ENCODE measurements around the gene AQP7. TPM values are rescaled to one million over a fixed set of nuclear protein-coding genes. Genes with fewer than 3 reads are reported as not detected.

Gene AQP7
- total and polyA plus RNA-seq, 4 donors: 0.33 to 3.1 (median 1.0) TPM

DNA sequence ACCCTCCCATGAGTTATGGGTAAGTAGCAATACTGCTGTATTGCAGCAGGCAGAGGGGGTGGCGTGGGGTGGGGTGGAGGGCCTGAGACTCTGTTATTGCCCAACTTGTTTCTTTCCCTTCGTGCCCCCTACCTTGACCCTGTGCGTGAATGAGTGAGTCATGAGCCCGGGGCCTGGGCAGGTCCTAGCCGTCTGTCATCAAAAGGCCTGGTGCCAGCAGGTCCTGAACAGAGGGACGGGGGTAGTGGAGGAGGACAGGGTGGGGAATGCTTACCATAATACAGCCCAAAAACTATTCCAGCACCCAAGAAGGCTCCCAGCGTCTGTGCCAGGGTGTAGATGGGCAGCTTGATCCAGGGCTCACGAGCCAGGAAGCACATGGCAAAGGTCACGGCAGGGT lies 40.7 kb upstream of the AQP7 start:
- no peaks in the 10 kb centered on the region for H3K9me3 ChIP-seq (ENCODE audit: control insufficient read depth, insufficient read depth, low read length)
- peaks cover 10% of the 10 kb centered on the region for H3K27me3 ChIP-seq (ENCODE audit: control insufficient read depth, insufficient read depth, low read length)
- no peaks in the 10 kb centered on the region for H3K36me3 ChIP-seq (ENCODE audit: control insufficient read depth, insufficient read depth, low read length)
- H3K4me3 ChIP-seq (ENCODE audit: low read depth, low read length): no peak overlapping the region
- DNase-seq (ENCODE audit: low read depth in 4 of 6, low spot score in 6 of 6): no peak
- H3K27ac ChIP-seq (ENCODE audit: low read depth, low read length): no peak overlapping the region
- WGBS (ENCODE audit: insufficient coverage): 89% methylated on average over 5 of the region's 9 CpGs
- peaks cover 13% of the 10 kb centered on the region for H3K4me1 ChIP-seq (ENCODE audit: control insufficient read depth, insufficient read depth, low read length)

- Histone ChIP-seq H3K9me3 (ENCODE audit: control insufficient read depth, insufficient read depth, low read length) (no peaks in the 10 kb centered on the region), H3K27ac (ENCODE audit: low read depth, low read length) (no peak overlapping the region), H3K36me3 (ENCODE audit: control insufficient read depth, insufficient read depth, low read length) (no peaks in the 10 kb centered on the region), H3K27me3 (ENCODE audit: control insufficient read depth, insufficient read depth, low read length) (peaks cover 5% of the 10 kb centered on the region), H3K4me1 (ENCODE audit: control insufficient read depth, insufficient read depth, low read length) (peaks cover 5% of the 10 kb centered on the region), H3K4me3 (ENCODE audit: low read depth, low read length) (no peak overlapping the region)
- no peak for DNase-seq (ENCODE audit: low read depth in 4 of 6, low spot score in 6 of 6)
- WGBS (ENCODE audit: insufficient coverage): 93% methylated on average over 14 of the region's 15 CpGs
Measured at GRCh38 chr9:33442125-33442524, 39.8 kb upstream of the AQP7 start.

DNA sequence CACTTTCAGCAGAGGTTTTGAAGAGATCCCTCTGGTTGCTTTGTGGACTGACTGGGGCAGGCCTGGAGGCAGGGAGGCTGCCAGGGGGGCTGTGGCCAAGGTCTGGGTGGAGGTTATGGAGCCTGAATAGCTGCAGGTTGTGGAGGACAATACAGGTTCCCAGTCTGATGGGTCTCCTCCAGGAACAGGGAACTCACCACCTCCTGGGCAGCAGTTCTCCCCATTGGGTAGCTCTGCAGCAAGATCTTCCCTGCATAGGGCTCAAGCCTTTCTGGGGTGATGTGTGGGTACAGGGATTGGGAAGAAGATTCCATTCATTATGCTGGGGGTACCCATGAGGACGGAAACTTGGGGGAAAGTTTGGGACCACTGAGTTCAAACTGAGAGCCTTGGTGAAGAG lies 38.2 kb upstream of the AQP7 start:
- H3K9me3 ChIP-seq (ENCODE audit: control insufficient read depth, insufficient read depth, low read length): no peaks in the 10 kb centered on the region
- no peaks in the 10 kb centered on the region for H3K4me1 ChIP-seq (ENCODE audit: control insufficient read depth, insufficient read depth, low read length)
- WGBS (ENCODE audit: insufficient coverage): 83% methylated on average over 1 of the region's 1 CpG
- H3K4me3 ChIP-seq (ENCODE audit: low read depth, low read length): no peak overlapping the region
- H3K27me3 ChIP-seq (ENCODE audit: control insufficient read depth, insufficient read depth, low read length): no peaks in the 10 kb centered on the region
- H3K36me3 ChIP-seq (ENCODE audit: control insufficient read depth, insufficient read depth, low read length): no peaks in the 10 kb centered on the region
- DNase-seq (ENCODE audit: low read depth in 4 of 6, low spot score in 6 of 6): no peak
- H3K27ac ChIP-seq (ENCODE audit: low read depth, low read length): no peak overlapping the region

GRCh38 chr9:33440204-33440603 lies 37.8 kb upstream of the AQP7 start:
- Histone ChIP-seq H3K4me3 (ENCODE audit: low read depth, low read length) (no peak overlapping the region), H3K27me3 (ENCODE audit: control insufficient read depth, insufficient read depth, low read length) (no peaks in the 10 kb centered on the region), H3K9me3 (ENCODE audit: control insufficient read depth, insufficient read depth, low read length) (no peaks in the 10 kb centered on the region), H3K36me3 (ENCODE audit: control insufficient read depth, insufficient read depth, low read length) (no peaks in the 10 kb centered on the region), H3K4me1 (ENCODE audit: control insufficient read depth, insufficient read depth, low read length) (no peaks in the 10 kb centered on the region), H3K27ac (ENCODE audit: low read depth, low read length) (no peak overlapping the region)
- DNase-seq (ENCODE audit: low read depth in 4 of 6, low spot score in 6 of 6): no peak
- 86% methylated on average over 5 of the region's 7 CpGs for WGBS (ENCODE audit: insufficient coverage)

DNA sequence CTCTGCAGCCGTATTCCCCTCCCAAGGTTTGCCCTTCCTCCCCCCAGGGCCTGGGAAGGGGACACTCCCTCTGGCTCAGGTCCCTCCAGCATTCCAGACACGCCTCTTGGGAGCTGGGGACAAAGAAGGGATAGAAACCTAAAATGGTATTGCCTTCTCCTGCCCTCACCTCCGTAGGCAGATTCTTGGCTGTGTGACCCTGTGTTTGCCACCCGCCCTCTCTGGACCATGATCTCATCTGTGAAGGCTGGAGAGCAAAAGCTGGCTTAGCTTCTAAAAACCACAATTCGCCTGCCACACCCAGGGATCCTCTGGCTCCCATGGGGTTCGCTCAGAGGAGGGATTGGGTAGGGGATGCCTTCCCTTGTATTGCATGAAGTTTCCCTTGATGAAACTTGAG lies 37.4 kb upstream of the AQP7 start:
- Histone ChIP-seq H3K27ac (ENCODE audit: low read depth, low read length) (no peak overlapping the region), H3K4me1 (ENCODE audit: control insufficient read depth, insufficient read depth, low read length) (no peaks in the 10 kb centered on the region), H3K9me3 (ENCODE audit: control insufficient read depth, insufficient read depth, low read length) (no peaks in the 10 kb centered on the region), H3K36me3 (ENCODE audit: control insufficient read depth, insufficient read depth, low read length) (no peaks in the 10 kb centered on the region), H3K4me3 (ENCODE audit: low read depth, low read length) (no peak overlapping the region), H3K27me3 (ENCODE audit: control insufficient read depth, insufficient read depth, low read length) (no peaks in the 10 kb centered on the region)
- 60% methylated on average over 3 of the region's 6 CpGs for WGBS (ENCODE audit: insufficient coverage)
- DNase-seq (ENCODE audit: low read depth in 4 of 6, low spot score in 6 of 6): no peak

- no peak for DNase-seq (ENCODE audit: low read depth in 4 of 6, low spot score in 6 of 6)
- H3K4me1 ChIP-seq (ENCODE audit: control insufficient read depth, insufficient read depth, low read length): no peaks in the 10 kb centered on the region
- H3K36me3 ChIP-seq (ENCODE audit: control insufficient read depth, insufficient read depth, low read length): no peaks in the 10 kb centered on the region
- H3K9me3 ChIP-seq (ENCODE audit: control insufficient read depth, insufficient read depth, low read length): no peaks in the 10 kb centered on the region
- 53% methylated on average over 4 of the region's 7 CpGs for WGBS (ENCODE audit: insufficient coverage)
- H3K4me3 ChIP-seq (ENCODE audit: low read depth, low read length): no peak overlapping the region
- H3K27me3 ChIP-seq (ENCODE audit: control insufficient read depth, insufficient read depth, low read length): no peaks in the 10 kb centered on the region
- no peak overlapping the region for H3K27ac ChIP-seq (ENCODE audit: low read depth, low read length)
Measured at GRCh38 chr9:33438926-33439680, 36.7 kb upstream of the AQP7 start.

DNA sequence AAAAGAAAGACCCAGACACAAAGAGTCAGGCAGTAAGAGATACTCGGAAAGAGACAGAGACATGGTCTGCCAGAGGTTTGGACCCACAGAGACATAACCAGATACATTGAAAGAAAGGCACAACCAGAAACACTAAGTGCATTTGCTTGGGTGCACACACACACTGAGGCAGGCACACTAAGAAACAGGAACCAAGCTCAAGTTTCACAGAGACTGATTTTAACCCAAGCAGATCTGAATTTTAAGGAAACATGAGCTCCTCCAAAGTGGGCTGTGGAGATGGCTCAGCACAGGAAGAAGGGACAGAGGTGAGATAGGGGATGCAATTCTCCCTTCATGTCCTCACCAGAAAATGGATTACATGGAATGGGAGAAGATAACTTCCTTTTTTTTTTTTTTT lies 35.5 kb upstream of the AQP7 start:
- no peaks in the 10 kb centered on the region for H3K4me1 ChIP-seq (ENCODE audit: control insufficient read depth, insufficient read depth, low read length)
- no peaks in the 10 kb centered on the region for H3K9me3 ChIP-seq (ENCODE audit: control insufficient read depth, insufficient read depth, low read length)
- no peaks in the 10 kb centered on the region for H3K36me3 ChIP-seq (ENCODE audit: control insufficient read depth, insufficient read depth, low read length)
- no peak for DNase-seq (ENCODE audit: low read depth in 4 of 6, low spot score in 6 of 6)
- H3K4me3 ChIP-seq (ENCODE audit: low read depth, low read length): no peak overlapping the region
- no peaks in the 10 kb centered on the region for H3K27me3 ChIP-seq (ENCODE audit: control insufficient read depth, insufficient read depth, low read length)
- H3K27ac ChIP-seq (ENCODE audit: low read depth, low read length): no peak overlapping the region
- 67% methylated on average over 1 of the region's 1 CpG for WGBS (ENCODE audit: insufficient coverage)

GRCh38 chr9:33437205-33437604 lies 34.8 kb upstream of the AQP7 start:
- Histone ChIP-seq H3K9me3 (ENCODE audit: control insufficient read depth, insufficient read depth, low read length) (no peaks in the 10 kb centered on the region), H3K36me3 (ENCODE audit: control insufficient read depth, insufficient read depth, low read length) (no peaks in the 10 kb centered on the region), H3K4me3 (ENCODE audit: low read depth, low read length) (no peak overlapping the region), H3K4me1 (ENCODE audit: control insufficient read depth, insufficient read depth, low read length) (no peaks in the 10 kb centered on the region), H3K27ac (ENCODE audit: low read depth, low read length) (no peak overlapping the region), H3K27me3 (ENCODE audit: control insufficient read depth, insufficient read depth, low read length) (no peaks in the 10 kb centered on the region)
- 67% methylated on average over 1 of the region's 2 CpGs for WGBS (ENCODE audit: insufficient coverage)
- no peak for DNase-seq (ENCODE audit: low read depth in 4 of 6, low spot score in 6 of 6)

DNA sequence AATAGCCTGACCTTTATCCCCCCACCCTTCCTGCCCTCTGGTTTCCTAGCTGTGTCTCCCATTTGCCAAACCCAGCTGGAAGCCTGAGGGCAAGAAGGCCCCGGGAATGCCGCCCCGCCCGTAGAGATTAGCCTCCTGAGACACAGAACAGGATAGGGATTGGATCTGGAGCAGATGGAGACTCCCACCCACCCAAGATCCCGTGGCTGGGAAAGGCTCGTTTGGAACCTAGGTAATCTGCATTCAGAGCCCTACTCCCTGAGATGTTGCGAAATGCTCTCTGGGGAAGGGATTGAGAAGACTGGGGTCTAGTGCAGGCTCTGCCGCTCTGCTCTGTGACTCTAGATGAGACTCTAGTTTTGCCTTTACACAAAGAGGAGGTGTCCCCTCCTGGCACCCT lies 34.1 kb upstream of the AQP7 start:
- Histone ChIP-seq H3K27ac (ENCODE audit: low read depth, low read length) (no peak overlapping the region), H3K9me3 (ENCODE audit: control insufficient read depth, insufficient read depth, low read length) (no peaks in the 10 kb centered on the region), H3K36me3 (ENCODE audit: control insufficient read depth, insufficient read depth, low read length) (no peaks in the 10 kb centered on the region), H3K27me3 (ENCODE audit: control insufficient read depth, insufficient read depth, low read length) (no peaks in the 10 kb centered on the region), H3K4me3 (ENCODE audit: low read depth, low read length) (no peak overlapping the region), H3K4me1 (ENCODE audit: control insufficient read depth, insufficient read depth, low read length) (no peaks in the 10 kb centered on the region)
- WGBS (ENCODE audit: insufficient coverage): 93% methylated on average over 2 of the region's 8 CpGs
- no peak for DNase-seq (ENCODE audit: low read depth in 4 of 6, low spot score in 6 of 6)

DNA sequence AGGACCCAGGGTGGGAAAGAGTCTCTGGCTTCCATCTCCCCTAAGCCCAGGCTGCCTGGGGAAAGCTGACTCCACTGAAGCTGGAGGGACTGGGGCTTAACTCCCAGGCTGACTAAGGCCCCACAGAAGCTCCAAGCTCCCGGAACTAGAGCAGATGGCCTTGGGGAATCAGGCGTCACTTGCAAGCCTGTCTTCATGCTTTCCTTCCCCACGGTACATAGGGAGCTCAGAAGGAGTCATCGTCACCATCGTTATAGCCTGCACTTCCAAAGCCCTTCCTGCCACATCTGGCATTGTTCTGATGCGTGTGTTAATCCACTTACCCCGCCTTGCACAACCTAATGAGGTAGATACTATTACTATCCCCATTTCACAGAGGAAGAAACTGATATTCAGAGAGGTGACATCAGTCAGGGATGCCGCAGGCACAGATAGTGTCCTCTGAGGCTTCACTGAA lies 33.5 kb upstream of the AQP7 start:
- 89% methylated on average over 4 of the region's 8 CpGs for WGBS (ENCODE audit: insufficient coverage)
- Histone ChIP-seq H3K36me3 (ENCODE audit: control insufficient read depth, insufficient read depth, low read length) (no peaks in the 10 kb centered on the region), H3K27me3 (ENCODE audit: control insufficient read depth, insufficient read depth, low read length) (no peaks in the 10 kb centered on the region), H3K9me3 (ENCODE audit: control insufficient read depth, insufficient read depth, low read length) (no peaks in the 10 kb centered on the region), H3K4me3 (ENCODE audit: low read depth, low read length) (no peak overlapping the region), H3K27ac (ENCODE audit: low read depth, low read length) (no peak overlapping the region), H3K4me1 (ENCODE audit: control insufficient read depth, insufficient read depth, low read length) (no peaks in the 10 kb centered on the region)
- DNase-seq (ENCODE audit: low read depth in 4 of 6, low spot score in 6 of 6): no peak

All from spinal cord (tissue), 10 donors.